ENCODE results near the gene TMUB2. TPM values are rescaled to one million over a fixed set of nuclear protein-coding genes. Genes with fewer than 3 reads are reported as not detected.

Gene TMUB2
- total and polyA plus RNA-seq, 9 of the 15 experiments (the other 6 are each of a cell fraction or from before 2014, with no cell fraction given) = 4.1 to 29.8 (median 16.3) TPM

DNA sequence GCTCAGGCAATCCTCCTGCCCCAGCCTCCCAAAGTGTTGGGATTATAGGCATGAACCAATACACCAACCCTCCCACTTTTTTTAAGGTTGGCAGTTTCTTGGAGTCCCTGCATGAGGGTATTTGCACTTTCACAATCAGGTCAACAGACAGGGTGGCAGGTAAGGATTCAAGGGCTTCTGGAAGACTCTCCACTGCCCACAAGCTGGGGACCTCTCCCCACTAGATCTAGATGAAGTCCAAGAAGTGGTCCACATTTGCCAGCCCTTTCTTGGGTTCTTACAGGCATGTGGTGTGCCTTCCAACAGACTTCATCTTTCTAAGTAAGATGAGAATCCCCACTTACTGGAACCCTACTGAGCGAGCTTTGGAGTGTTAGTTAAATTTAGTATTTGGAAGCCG is 12.3 kb upstream of the TMUB2 start:
- intact Hi-C loops (cut with micrococcal nuclease) (no loop called here), in situ Hi-C loops (cut with MboI) (no loop called here)
- TF ChIP-seq, protein P1, sequence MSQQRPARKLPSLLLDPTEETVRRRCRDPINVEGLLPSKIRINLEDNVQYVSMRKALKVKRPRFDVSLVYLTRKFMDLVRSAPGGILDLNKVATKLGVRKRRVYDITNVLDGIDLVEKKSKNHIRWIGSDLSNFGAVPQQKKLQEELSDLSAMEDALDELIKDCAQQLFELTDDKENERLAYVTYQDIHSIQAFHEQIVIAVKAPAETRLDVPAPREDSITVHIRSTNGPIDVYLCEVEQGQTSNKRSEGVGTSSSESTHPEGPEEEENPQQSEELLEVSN (IDR thresholded peaks at IDR 0.05; ENCODE audit: borderline replicate concordance in 1 of 2, extremely low read depth in 1 of 2, insufficient read depth in 1 of 2, insufficient read length in 1 of 2, low read depth in 1 of 2, low read length in 1 of 2, poor library complexity in 1 of 2, severe bottlenecking in 1 of 2) = no peak
- TF ChIP-seq RBBP5 (IDR thresholded peaks at IDR 0.05; ENCODE audit: borderline replicate concordance, insufficient read depth, low read length, poor library complexity, severe bottlenecking) (no peak), RNF2 (IDR thresholded peaks at IDR 0.05) (no peak), HNRNPH1 (optimal IDR thresholded peaks at IDR 0.05; ENCODE audit: low read depth, low read length) (no peak), FOXK1 (CRISPR knock-in tag; IDR thresholded peaks at IDR 0.05; ENCODE audit: borderline replicate concordance) (no peak), KHSRP (IDR thresholded peaks at IDR 0.05) (no peak), NEUROD1 (IDR thresholded peaks at IDR 0.05; ENCODE audit: borderline replicate concordance, low read depth, low read length, partially characterized antibody) (no peak)
- TF ChIP-seq, protein P2, sequence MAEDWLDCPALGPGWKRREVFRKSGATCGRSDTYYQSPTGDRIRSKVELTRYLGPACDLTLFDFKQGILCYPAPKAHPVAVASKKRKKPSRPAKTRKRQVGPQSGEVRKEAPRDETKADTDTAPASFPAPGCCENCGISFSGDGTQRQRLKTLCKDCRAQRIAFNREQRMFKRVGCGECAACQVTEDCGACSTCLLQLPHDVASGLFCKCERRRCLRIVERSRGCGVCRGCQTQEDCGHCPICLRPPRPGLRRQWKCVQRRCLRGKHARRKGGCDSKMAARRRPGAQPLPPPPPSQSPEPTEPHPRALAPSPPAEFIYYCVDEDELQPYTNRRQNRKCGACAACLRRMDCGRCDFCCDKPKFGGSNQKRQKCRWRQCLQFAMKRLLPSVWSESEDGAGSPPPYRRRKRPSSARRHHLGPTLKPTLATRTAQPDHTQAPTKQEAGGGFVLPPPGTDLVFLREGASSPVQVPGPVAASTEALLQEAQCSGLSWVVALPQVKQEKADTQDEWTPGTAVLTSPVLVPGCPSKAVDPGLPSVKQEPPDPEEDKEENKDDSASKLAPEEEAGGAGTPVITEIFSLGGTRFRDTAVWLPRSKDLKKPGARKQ (CRISPR knock-in tag; IDR thresholded peaks at IDR 0.05) = no peak
- Histone ChIP-seq H3K9me1 (ENCODE audit: control insufficient read depth, insufficient read depth, low read length) (no peaks in the 10 kb centered on the region), H3K79me2 (ENCODE audit: control insufficient read depth, insufficient read depth, low read length) (no peaks in the 10 kb centered on the region), H3K9me3 (replicated peaks; ENCODE audit: control insufficient read depth, insufficient read depth, low read depth, low read length) (no peaks in the 10 kb centered on the region), H3K27me3 (ENCODE audit: control insufficient read depth in 2 of 2, insufficient read depth in 2 of 2, low read length in 2 of 2) (no peaks in the 10 kb centered on the region), H3K4me1 (replicated peaks in 1 of 2; ENCODE audit: control insufficient read depth in 2 of 2, insufficient read depth in 2 of 2, low read length in 2 of 2) (peaks cover 8 to 24% of the 10 kb centered on the region in 2 experiments; a peak in 4 of 5 replicates), H3K4me2 (ENCODE audit: insufficient read depth, low read length) (no peak overlapping the region), H3K36me3 (ENCODE audit: control insufficient read depth, insufficient read depth, low read length) (peaks cover 29% of the 10 kb centered on the region; the same call in 2 of the 3 replicates), H2AFZ (ENCODE audit: low read depth, low read length) (no peak overlapping the region), H4K20me1 (replicated peaks; ENCODE audit: control insufficient read depth, insufficient read depth, low read length) (no peaks in the 10 kb centered on the region), H3K9ac (ENCODE audit: insufficient read depth in 1 of 2, low read depth in 2 of 2, low read length in 2 of 2) (no peak overlapping the region), H3K4me3 (no peak overlapping the region), H3K27ac (ENCODE audit: extremely low read depth, low read depth, low read length) (no peak overlapping the region)
- no peak for FAIRE-seq
- CTCF ChIA-PET (ENCODE audit: low intra/inter-chr PET ratio) = no interaction called here
- DNase-seq (ENCODE audit: extremely low read depth in 1 of 4, low spot score in 3 of 4) = no peak
- no peak for ATAC-seq
- POLR2A ChIA-PET = interaction anchor here (3.6 kb wide), 1 partner anchor 11 kb away, joined by 35 read pairs; the partner anchor contains the start of gene TMUB2
- WGBS (ENCODE audit: insufficient coverage, low coverage, missing lambda C conversion rate) = 71% methylated on average over 2 of the region's 2 CpGs
- BruUV-seq (replicated peaks) = no TSS peak

Measured in K562 (cell line).